Gastrocnemius medialis (tissue), 4 donors: ENCODE measurements around the gene PSAT1. TPM values are rescaled to one million over a fixed set of nuclear protein-coding genes. Genes with fewer than 3 reads are reported as not detected.

ENCODE experiments used
- ATAC-seq, 2 donors: fragments of 150-250 bp; one replicate each; pipeline ENCODE4 v1.9.1; 2016
- DNase-seq, 2 donors: peaks; one replicate each; pipeline ENCODE4 v3.0.0-alpha.2; 2019
- H3K27ac ChIP-seq, 4 donors: fragments of 200-600 bp; sonication (generic); 1 replicate in 1 of 4; 2 replicates in 3 of 4; pipeline ENCODE4 v1.5.1; 2016 to 2018; ENCODE audit warnings: mild to moderate bottlenecking in 2 of 4, moderate library complexity in 1 of 4
- H3K27me3 ChIP-seq, 3 donors: fragments of 200-600 bp; sonication (generic) in 2 of 3; 1 replicate in 1 of 3; 2 replicates in 2 of 3; pipeline versions ENCODE4 v1.5.1 to v1.6.0; 2016 to 2019; ENCODE audit warnings: mild to moderate bottlenecking in 1 of 3, moderate library complexity in 1 of 3
- H3K36me3 ChIP-seq, 2 donors: fragments of 200-600 bp; sonication (generic) in 1 of 2; one replicate each; pipeline ENCODE4 v1.5.1; 2017 to 2018
- H3K4me1 ChIP-seq, 2 donors: fragments of 200-600 bp; sonication (generic) in 1 of 2; one replicate each; pipeline ENCODE4 v1.5.1; 2016 to 2017; ENCODE audit warnings: mild to moderate bottlenecking in 2 of 2
- H3K4me3 ChIP-seq, 4 donors: fragments of 200-600 bp; sonication (generic) in 3 of 4; 1 replicate in 1 of 4; 2 replicates in 3 of 4; pipeline ENCODE4 v1.5.1; 2016 to 2019; ENCODE audit warnings: mild to moderate bottlenecking in 2 of 4
- H3K9me3 ChIP-seq, 3 donors: fragments of 200-600 bp; sonication (generic) in 2 of 3; 1 replicate in 1 of 3; 2 replicates in 2 of 3; pipeline ENCODE4 v1.5.1; 2016 to 2019
- POLR2A ChIP-seq, 2 donors: fragments of 450-650 bp; IDR thresholded peaks; one replicate each; pipeline ENCODE4 v1.6.1; 2017; ENCODE audit warnings: antibody characterized with exemption in 2 of 2, mild to moderate bottlenecking in 2 of 2, moderate library complexity in 2 of 2
- in situ Hi-C, 4 donors: fragments of 200-750 bp; cut with MboI; loops; one replicate each; pipeline versions ENCODE4 v1.15.0 to v1.8.0; 2017; ENCODE audit warnings: low sequenced_read_pairs in 4 of 4
- intact Hi-C: fragments of 100-400 bp; cut with DNase I; formaldehyde crosslinking; loops from one replicate; pipeline ENCODE4 v1.15.1; 2023; ENCODE audit warnings: low total_unique reads
- total RNA-seq, 4 donors: library from RNA; depleted of rRNA; stranded (reverse); fragments of >200 nt; gene quantifications; one replicate each; pipeline versions ENCODE4 v1.1.0 to v1.2.3, GENCODE V29; 2016
- TF ChIP-seq, protein P1 (sequence below), 5 experiments: fragments of 450-650 bp in 3 of 5; fragments of 200-600 bp in 2 of 5; sonication (generic) in 2 of 5; IDR thresholded peaks in 4 of 5; conservative IDR thresholded peaks in 1 of 5; 1 replicate in 4 of 5; 2 replicates in 1 of 5; pipeline ENCODE4 v1.5.1; 2016 to 2019; ENCODE audit warnings: antibody characterized with exemption in 5 of 5, mild to moderate bottlenecking in 3 of 5, moderate library complexity in 3 of 5

PSAT1 gene
- total RNA-seq, result under 1 TPM in 2 of 4 donors, not detected in 2; 0.33 to 0.52 TPM

DNA sequence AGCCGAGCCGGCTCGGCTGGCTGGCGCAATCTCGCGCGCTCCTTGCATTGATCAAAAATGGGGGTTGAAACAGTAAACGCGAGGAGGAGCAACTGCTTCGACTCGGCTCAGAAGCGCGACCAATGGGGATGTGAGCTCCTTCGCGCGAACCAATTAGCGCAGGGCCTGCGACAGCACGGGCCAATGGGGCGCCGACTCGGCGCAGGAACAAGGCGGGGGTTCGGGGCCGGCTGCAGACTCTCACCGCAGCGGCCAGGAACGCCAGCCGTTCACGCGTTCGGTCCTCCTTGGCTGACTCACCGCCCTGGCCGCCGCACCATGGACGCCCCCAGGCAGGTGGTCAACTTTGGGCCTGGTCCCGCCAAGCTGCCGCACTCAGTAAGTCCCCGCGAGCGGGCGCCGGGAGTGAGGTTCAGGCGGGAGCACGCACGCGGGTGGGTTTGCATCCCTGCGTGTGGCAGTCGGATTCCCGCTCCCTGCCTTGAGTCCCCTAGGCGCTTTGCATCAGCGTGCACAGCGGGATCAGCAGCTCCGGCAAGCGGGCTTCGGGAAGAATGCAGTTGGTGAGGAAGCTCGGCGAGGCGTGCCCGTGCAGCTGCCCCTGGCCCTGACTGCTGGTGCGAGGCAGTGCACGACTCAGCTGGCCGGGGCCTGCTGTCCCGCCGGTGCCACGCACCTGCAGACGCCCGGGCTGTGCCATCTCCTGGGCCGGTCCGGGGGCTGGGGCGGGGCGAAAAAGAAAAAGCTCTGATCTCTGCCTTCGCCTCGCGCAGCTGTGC is at the start of gene PSAT1:
TSS of gene PSAT1 (plus strand) at position 233 of the 779 bp plus-strand sequence. CDS start at position 319, 86 bp downstream.
- peak within 1 kb of the TSS; percentile 42 to 64 (median 50) for H3K4me3 ChIP-seq
- peaks cover 12 to 14% of the 10 kb centered on the region in 2 donors for H3K4me1 ChIP-seq
- H3K27ac ChIP-seq, result no peak within 1 kb of the TSS
- H3K27me3 ChIP-seq, result peaks cover 37 to 44% (median 44%) of the 10 kb centered on the region in 3 donors
- TF ChIP-seq POLR2A (IDR thresholded peaks at IDR 0.05), result no peak
- TF ChIP-seq, protein P1, sequence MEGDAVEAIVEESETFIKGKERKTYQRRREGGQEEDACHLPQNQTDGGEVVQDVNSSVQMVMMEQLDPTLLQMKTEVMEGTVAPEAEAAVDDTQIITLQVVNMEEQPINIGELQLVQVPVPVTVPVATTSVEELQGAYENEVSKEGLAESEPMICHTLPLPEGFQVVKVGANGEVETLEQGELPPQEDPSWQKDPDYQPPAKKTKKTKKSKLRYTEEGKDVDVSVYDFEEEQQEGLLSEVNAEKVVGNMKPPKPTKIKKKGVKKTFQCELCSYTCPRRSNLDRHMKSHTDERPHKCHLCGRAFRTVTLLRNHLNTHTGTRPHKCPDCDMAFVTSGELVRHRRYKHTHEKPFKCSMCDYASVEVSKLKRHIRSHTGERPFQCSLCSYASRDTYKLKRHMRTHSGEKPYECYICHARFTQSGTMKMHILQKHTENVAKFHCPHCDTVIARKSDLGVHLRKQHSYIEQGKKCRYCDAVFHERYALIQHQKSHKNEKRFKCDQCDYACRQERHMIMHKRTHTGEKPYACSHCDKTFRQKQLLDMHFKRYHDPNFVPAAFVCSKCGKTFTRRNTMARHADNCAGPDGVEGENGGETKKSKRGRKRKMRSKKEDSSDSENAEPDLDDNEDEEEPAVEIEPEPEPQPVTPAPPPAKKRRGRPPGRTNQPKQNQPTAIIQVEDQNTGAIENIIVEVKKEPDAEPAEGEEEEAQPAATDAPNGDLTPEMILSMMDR (IDR thresholded peaks at IDR 0.05 in 4 of 5, conservative IDR thresholded peaks at IDR 0.05 in 1 of 5), result no peak
- peak; percentile 53 to 54 for ATAC-seq
- intact Hi-C loops, result no loop called here
- no peaks in the 10 kb centered on the region for H3K9me3 ChIP-seq
- in situ Hi-C loops, result no loop called here
- H3K36me3 ChIP-seq, result no peaks in the 10 kb centered on the region
- DNase-seq, result peak; percentile 24 to 35

DNA sequence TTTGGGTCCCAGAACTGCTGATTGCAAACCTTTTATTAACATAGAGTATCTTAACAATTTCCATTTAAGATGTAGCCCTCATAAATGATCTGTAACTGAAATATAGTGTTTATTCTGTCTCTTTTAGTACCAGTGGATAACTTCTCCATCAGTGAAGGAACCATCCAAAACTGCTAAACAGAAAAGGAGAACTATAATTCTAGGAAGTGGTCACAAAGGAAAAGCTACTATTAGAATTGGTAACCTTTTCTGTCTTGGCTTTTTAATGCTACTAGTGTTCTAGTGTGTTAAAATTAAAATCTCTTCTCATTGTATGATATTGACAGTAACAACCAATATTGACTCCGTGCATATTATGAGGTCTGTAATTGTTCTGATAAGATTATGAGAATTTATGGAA is 48.3 kb upstream of the PSAT1 start:
- intact Hi-C loops, result no loop called here
- peaks cover 0 to 6% of the 10 kb centered on the region in 2 donors for H3K36me3 ChIP-seq
- TF ChIP-seq, protein P1 (IDR thresholded peaks at IDR 0.05 in 4 of 5, conservative IDR thresholded peaks at IDR 0.05 in 1 of 5), result no peak

DNA sequence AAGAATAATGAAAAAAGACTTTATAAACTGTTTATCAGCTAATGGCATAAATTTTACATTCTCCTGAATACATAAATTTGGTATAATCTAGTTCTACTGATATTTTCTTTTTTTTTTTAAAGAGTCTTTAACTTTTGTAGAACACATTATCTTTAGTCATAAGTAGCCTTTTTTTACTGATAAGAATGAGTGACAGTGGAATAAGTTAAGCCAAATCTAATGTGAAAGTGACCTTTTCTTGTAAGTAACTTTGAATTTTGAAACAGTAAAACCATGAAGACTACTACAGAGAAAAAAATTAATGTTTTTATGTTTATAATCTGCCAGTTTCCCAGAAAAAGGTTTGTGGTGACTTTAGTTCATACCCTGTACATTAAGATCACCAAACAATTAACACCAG is 47.4 kb upstream of the PSAT1 start:
- DNase-seq (no peak), ATAC-seq (no peak)
- H3K4me1 ChIP-seq, result no peaks in the 10 kb centered on the region
- intact Hi-C loops (no loop called here), in situ Hi-C loops (no loop called here)
- no peak overlapping the region for H3K4me3 ChIP-seq
- no peak for TF ChIP-seq POLR2A (IDR thresholded peaks at IDR 0.05)
- TF ChIP-seq, protein P1 (IDR thresholded peaks at IDR 0.05 in 4 of 5, conservative IDR thresholded peaks at IDR 0.05 in 1 of 5), result no peak
- no peaks in the 10 kb centered on the region for H3K9me3 ChIP-seq
- peaks cover 0 to 6% of the 10 kb centered on the region in 2 donors for H3K36me3 ChIP-seq
- H3K27ac ChIP-seq, result no peak overlapping the region
- H3K27me3 ChIP-seq, result no peaks in the 10 kb centered on the region

More for the DNA sequence above, 48.3 kb upstream of the PSAT1 start:
- H3K4me3 ChIP-seq, result no peak overlapping the region
- in situ Hi-C loops, result no loop called here
- H3K4me1 ChIP-seq, result no peaks in the 10 kb centered on the region
- H3K9me3 ChIP-seq, result no peaks in the 10 kb centered on the region
- H3K27me3 ChIP-seq, result no peaks in the 10 kb centered on the region
- no peak for ATAC-seq
- no peak for DNase-seq
- H3K27ac ChIP-seq, result no peak overlapping the region

DNA sequence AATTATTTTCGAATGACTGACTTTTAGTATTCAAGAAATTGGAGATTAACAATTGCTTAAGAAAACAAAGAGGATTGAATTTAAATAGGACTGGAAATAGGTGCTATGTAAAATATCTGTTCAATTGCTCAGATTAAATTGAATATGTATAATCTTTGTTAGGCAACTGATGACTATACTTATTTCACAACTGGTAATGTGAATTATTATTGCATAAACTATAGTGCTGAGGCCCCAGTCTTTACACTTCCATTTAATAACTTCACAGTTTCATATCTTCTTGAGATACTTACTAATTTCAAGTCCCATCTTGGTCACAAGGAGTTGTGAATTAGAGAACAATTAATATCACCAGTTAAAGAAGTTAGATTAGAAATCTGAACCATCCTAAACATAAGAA is 44.3 kb upstream of the PSAT1 start:
- H3K36me3 ChIP-seq, result peaks cover 0 to 6% of the 10 kb centered on the region in 2 donors
- DNase-seq, result no peak

More for the DNA sequence above, 44.3 kb upstream of the PSAT1 start:
- intact Hi-C loops, result no loop called here
- Histone ChIP-seq H3K9me3 (no peaks in the 10 kb centered on the region), H3K27me3 (no peaks in the 10 kb centered on the region), H3K27ac (no peak overlapping the region), H3K4me1 (no peaks in the 10 kb centered on the region), H3K4me3 (no peak overlapping the region)
- no peak for TF ChIP-seq POLR2A (IDR thresholded peaks at IDR 0.05)
- TF ChIP-seq, protein P1 (IDR thresholded peaks at IDR 0.05 in 4 of 5, conservative IDR thresholded peaks at IDR 0.05 in 1 of 5), result no peak
- no peak for ATAC-seq
- in situ Hi-C loops, result no loop called here
